PFSK-1 (cell line): ENCODE data around the gene UQCR10.

Experiments used
- FOXP2 ChIP-seq: optimal IDR thresholded peaks from 2 replicates; pipeline ENCODE3; 2011; ENCODE audit warnings: borderline replicate concordance, control low read depth, inconsistent platforms; ENCODE audit not compliant: insufficient read depth; ENCODE audit errors: extremely low read length, extremely low read depth
- POLR2AphosphoS5 ChIP-seq: IDR thresholded peaks from 2 replicates; pipeline ENCODE4 v1.6.1; 2012; ENCODE audit warnings: low read depth, mild to moderate bottlenecking, control low read depth, low read length, moderate library complexity
- REST ChIP-seq, 2 experiments: IDR thresholded peaks; 2 replicates each; pipeline versions ENCODE4 v1.6.1 to v1.8.0; 2011 to 2012; ENCODE audit warnings: low read depth in 2 of 2, low read length in 2 of 2, control low read depth in 1 of 2, inconsistent platforms in 1 of 2, mild to moderate bottlenecking in 1 of 2, moderate library complexity in 1 of 2; ENCODE audit not compliant: insufficient read depth in 1 of 2
- SIN3A ChIP-seq: IDR thresholded peaks from 2 replicates; pipeline ENCODE4 v1.6.1; 2012; ENCODE audit warnings: mild to moderate bottlenecking, low read length, moderate library complexity, borderline replicate concordance; ENCODE audit not compliant: insufficient read depth
- TAF1 ChIP-seq: IDR thresholded peaks from 2 replicates; pipeline ENCODE4 v1.6.1; 2012; ENCODE audit warnings: low read length, control low read depth, borderline replicate concordance; ENCODE audit not compliant: insufficient read depth

Gene UQCR10

GRCh38 chr22:29739346-29739875 lies 27.8 kb upstream of the UQCR10 start:
- no peak for TF ChIP-seq SIN3A
- TF ChIP-seq TAF1 = no peak
- no peak for TF ChIP-seq REST (IDR thresholded peaks at IDR 0.05; ENCODE audit: insufficient read depth in 1 of 2, low read depth in 2 of 2, low read length in 2 of 2)
- no peak for TF ChIP-seq FOXP2
- no peak for TF ChIP-seq POLR2AphosphoS5

- no peak for TF ChIP-seq REST (IDR thresholded peaks at IDR 0.05; ENCODE audit: insufficient read depth in 1 of 2, low read depth in 2 of 2, low read length in 2 of 2)
- TF ChIP-seq SIN3A = no peak
- no peak for TF ChIP-seq POLR2AphosphoS5
- TF ChIP-seq FOXP2 = no peak
- no peak for TF ChIP-seq TAF1
Measured at GRCh38 chr22:29740216-29740615, 27.0 kb upstream of the UQCR10 start.

GRCh38 chr22:29741926-29742325 lies 25.2 kb upstream of the UQCR10 start:
- TF ChIP-seq REST (IDR thresholded peaks at IDR 0.05; ENCODE audit: insufficient read depth in 1 of 2, low read depth in 2 of 2, low read length in 2 of 2) (no peak), TAF1 (no peak), POLR2AphosphoS5 (no peak), SIN3A (no peak), FOXP2 (no peak)

GRCh38 chr22:29742326-29742725 lies 24.8 kb upstream of the UQCR10 start:
- TF ChIP-seq TAF1 = no peak
- TF ChIP-seq FOXP2 = no peak
- TF ChIP-seq SIN3A = no peak
- TF ChIP-seq REST (IDR thresholded peaks at IDR 0.05; ENCODE audit: insufficient read depth in 1 of 2, low read depth in 2 of 2, low read length in 2 of 2) = no peak
- no peak for TF ChIP-seq POLR2AphosphoS5

GRCh38 chr22:29744902-29745301 lies 22.3 kb upstream of the UQCR10 start:
- TF ChIP-seq REST (IDR thresholded peaks at IDR 0.05; ENCODE audit: insufficient read depth in 1 of 2, low read depth in 2 of 2, low read length in 2 of 2) (no peak), POLR2AphosphoS5 (no peak), SIN3A (no peak), FOXP2 (no peak), TAF1 (no peak)
